ENCODE measurements around the gene CTIF.
A peak's percentile ranks its signal among the peaks of the same experiment; 100 is the strongest.
"Not testable (repeated sequence)": the region's sequence is repeated elsewhere in the genome, so short reads cannot be mapped to it uniquely, and the experiment has no call there.

Gene CTIF

GRCh38 chr18:48711651-48712486 lies 173.0 kb downstream of the CTIF start:
- POLR2A ChIA-PET: no interaction called here
- H3K4me3 ChIP-seq (ENCODE audit: low read depth, low read length): no peak overlapping the region
- TF ChIP-seq CTCF (IDR thresholded peaks at IDR 0.05; ENCODE audit: insufficient read depth, low read length, missing control alignments): peak; percentile 44
- DNase-seq (ENCODE audit: low read depth, low spot score): no peak
- CTCF ChIA-PET: interaction anchor here (0.6 to 1.9 kb wide), 5 partner anchors 9 to 341 kb away, joined by 3 to 7 read pairs (median 3); no protein-coding TSS in a partner anchor

DNA sequence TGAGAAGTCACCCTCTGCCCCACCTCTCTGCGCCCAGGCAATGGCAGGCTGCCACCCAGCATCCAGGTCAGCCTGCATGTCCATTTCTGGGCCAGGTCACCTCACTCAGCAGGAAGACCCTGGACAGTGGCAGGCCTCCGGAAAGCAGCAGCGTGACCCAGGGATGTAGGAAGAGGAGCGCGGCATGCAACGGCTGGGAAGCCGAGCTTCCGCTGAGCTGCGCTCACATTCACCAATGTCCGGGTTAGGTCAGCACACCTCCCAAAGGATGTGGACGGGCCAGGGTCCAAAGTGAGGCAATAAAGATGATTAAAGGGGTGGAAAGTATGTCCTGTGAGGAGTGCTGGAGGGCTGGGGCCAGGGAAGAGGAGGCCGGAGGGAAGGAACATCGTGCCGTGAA lies 174.5 kb downstream of the CTIF start:
- H3K4me3 ChIP-seq (ENCODE audit: low read depth, low read length): no peak overlapping the region
- ChIA-PET POLR2A (no interaction called here), CTCF (interaction anchor here (1.8 kb wide), 1 partner anchor 10 kb away, joined by 7 read pairs; no protein-coding TSS in a partner anchor)
- TF ChIP-seq CTCF (IDR thresholded peaks at IDR 0.05; ENCODE audit: insufficient read depth, low read length, missing control alignments): no peak
- DNase-seq (ENCODE audit: low read depth, low spot score): no peak

DNA sequence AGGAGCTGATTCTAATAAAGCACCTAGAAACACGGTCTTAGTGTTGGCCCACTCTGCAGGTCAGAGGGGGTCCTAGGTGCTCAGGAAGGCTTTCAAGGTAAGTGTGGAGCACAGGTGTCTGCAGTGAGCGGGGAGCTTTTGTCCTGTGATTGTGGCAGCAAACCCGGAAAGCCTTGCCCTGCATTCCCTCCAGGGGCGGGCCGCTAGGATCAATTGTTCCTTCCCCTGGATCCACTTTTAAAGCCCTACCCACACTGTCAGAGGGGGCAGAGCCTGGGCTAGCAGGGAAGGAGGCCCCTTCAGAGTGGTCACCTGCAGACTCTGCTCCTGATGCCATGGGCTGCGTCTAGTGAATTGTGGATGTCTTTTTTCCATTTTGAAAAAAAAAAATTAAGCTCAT lies 176.0 kb downstream of the CTIF start:
- no peak for DNase-seq (ENCODE audit: low read depth, low spot score)
- TF ChIP-seq CTCF (IDR thresholded peaks at IDR 0.05; ENCODE audit: insufficient read depth, low read length, missing control alignments): no peak
- ChIA-PET POLR2A (no interaction called here), CTCF (interaction anchor here (0.7 to 1.5 kb wide), 4 partner anchors 10 to 328 kb away, joined by 3 to 4 read pairs (median 4); no protein-coding TSS in a partner anchor)
- H3K4me3 ChIP-seq (ENCODE audit: low read depth, low read length): no peak overlapping the region

GRCh38 chr18:48715711-48716361 lies 177.0 kb downstream of the CTIF start:
- ChIA-PET POLR2A (no interaction called here), CTCF (interaction anchor here (1.2 to 1.5 kb wide), 2 partner anchors 14 to 327 kb away, joined by 3 to 4 read pairs; no protein-coding TSS in a partner anchor)
- DNase-seq (ENCODE audit: low read depth, low spot score): no peak
- no peak overlapping the region for H3K4me3 ChIP-seq (ENCODE audit: low read depth, low read length)
- TF ChIP-seq CTCF (IDR thresholded peaks at IDR 0.05; ENCODE audit: insufficient read depth, low read length, missing control alignments): no peak

GRCh38 chr18:48717227-48717626 lies 178.4 kb downstream of the CTIF start:
- POLR2A ChIA-PET; DNase-seq (ENCODE audit: low read depth, low spot score); CTCF ChIA-PET; H3K4me3 ChIP-seq (ENCODE audit: low read depth, low read length): not testable (repeated sequence)

- no peak overlapping the region for H3K4me3 ChIP-seq (ENCODE audit: low read depth, low read length)
- no peak for TF ChIP-seq CTCF (IDR thresholded peaks at IDR 0.05; ENCODE audit: insufficient read depth, low read length, missing control alignments)
- no peak for DNase-seq (ENCODE audit: low read depth, low spot score)
- CTCF ChIA-PET: interaction anchor here (1.0 kb wide), 1 partner anchor 243 kb away, joined by 3 read pairs; no protein-coding TSS in a partner anchor
- POLR2A ChIA-PET: no interaction called here
Observed at GRCh38 chr18:48718251-48718959, 179.6 kb downstream of the CTIF start.
